NOMO-1 treated with dmso at 0.1 percent for 144 hours (cell line): ENCODE measurements around the gene TIGIT.
"Not testable (repeated sequence)": the region's sequence is repeated elsewhere in the genome, so short reads cannot be mapped to it uniquely, and the experiment has no call there.

Source experiments
- DNase-seq: peaks from one replicate; lab custom pipeline; 2025; ENCODE audit not compliant: unreplicated experiment; lab: John Stamatoyannopoulos, UW

TIGIT gene

GRCh38 chr3:114293838-114294535, at the start of gene TIGIT:
TIGIT (plus strand) TSS chr3:114294028; CDS start chr3:114294062, 34 bp downstream.
- no peak for DNase-seq

- no peak for DNase-seq
Measured at GRCh38 chr3:114252954-114253353, 40.9 kb upstream of the TIGIT start.

- no peak for DNase-seq
Measured at GRCh38 chr3:114253505-114253904, 40.3 kb upstream of the TIGIT start.

- DNase-seq: no peak
Measured at GRCh38 chr3:114259566-114259965, 34.3 kb upstream of the TIGIT start.

GRCh38 chr3:114260152-114260551, 33.7 kb upstream of the TIGIT start:
- DNase-seq: no peak

GRCh38 chr3:114270019-114270418, 23.8 kb upstream of the TIGIT start:
- DNase-seq: no peak

- DNase-seq: no peak
Measured at GRCh38 chr3:114272271-114272670, 21.6 kb upstream of the TIGIT start.

- DNase-seq: no peak
Measured at GRCh38 chr3:114274929-114275328, 18.9 kb upstream of the TIGIT start.

- not testable (repeated sequence) for DNase-seq
Measured at GRCh38 chr3:114276856-114277255, 17.0 kb upstream of the TIGIT start.

- no peak for DNase-seq
Measured at GRCh38 chr3:114284644-114285043, 9.2 kb upstream of the TIGIT start.

GRCh38 chr3:114285648-114286230, 8.1 kb upstream of the TIGIT start:
- no peak for DNase-seq

GRCh38 chr3:114286266-114286665, 7.6 kb upstream of the TIGIT start:
- DNase-seq: no peak

GRCh38 chr3:114290911-114291901, 2.6 kb upstream of the TIGIT start:
- DNase-seq: peak; percentile 18

- no peak for DNase-seq
Measured at GRCh38 chr3:114294940-114295480, 1.2 kb downstream of the TIGIT start.

GRCh38 chr3:114295946-114296345, 2.1 kb downstream of the TIGIT start:
- DNase-seq: no peak

GRCh38 chr3:114299421-114299820, 5.6 kb downstream of the TIGIT start:
- no peak for DNase-seq

- DNase-seq: no peak
Measured at GRCh38 chr3:114299941-114300624, 6.3 kb downstream of the TIGIT start.

GRCh38 chr3:114307222-114307830, 13.5 kb downstream of the TIGIT start:
- no peak for DNase-seq

- DNase-seq: no peak
Measured at GRCh38 chr3:114307832-114308231, 14.0 kb downstream of the TIGIT start.

- no peak for DNase-seq
Measured at GRCh38 chr3:114308377-114308776, 14.5 kb downstream of the TIGIT start.
